ENCODE measurements around the gene SCFD2.
"Not testable (repeated sequence)": the region's sequence is repeated elsewhere in the genome, so short reads cannot be mapped to it uniquely, and the experiment has no call there.

The SCFD2 gene

GRCh38 chr4:52999626-53000025 lies 366.2 kb downstream of the SCFD2 start:
- H3K27ac ChIP-seq (ENCODE audit: low read length), result no peak overlapping the region
- H3K9me3 ChIP-seq (ENCODE audit: control insufficient read depth, low read depth, low read length), result no peaks in the 10 kb centered on the region
- H3K27me3 ChIP-seq (ENCODE audit: control insufficient read depth, insufficient read depth, low read length), result no peaks in the 10 kb centered on the region
- no peak overlapping the region for H3K4me3 ChIP-seq (ENCODE audit: low read length)
- H3K9ac ChIP-seq (ENCODE audit: low read length), result no peak overlapping the region
- no peaks in the 10 kb centered on the region for H3K4me1 ChIP-seq (ENCODE audit: control insufficient read depth, low read depth, low read length)
- no peaks in the 10 kb centered on the region for H3K36me3 ChIP-seq (ENCODE audit: control insufficient read depth, low read depth, low read length)

GRCh38 chr4:52998413-52998812 lies 367.4 kb downstream of the SCFD2 start:
- Histone ChIP-seq H3K4me3 (ENCODE audit: low read length) (no peak overlapping the region), H3K4me1 (ENCODE audit: control insufficient read depth, low read depth, low read length) (no peaks in the 10 kb centered on the region), H3K27ac (ENCODE audit: low read length) (no peak overlapping the region)

GRCh38 chr4:52997132-52997416 lies 368.8 kb downstream of the SCFD2 start:
- Histone ChIP-seq H3K4me1 (ENCODE audit: control insufficient read depth, low read depth, low read length) (no peaks in the 10 kb centered on the region), H3K4me3 (ENCODE audit: low read length) (no peak overlapping the region), H3K27me3 (ENCODE audit: control insufficient read depth, insufficient read depth, low read length) (no peaks in the 10 kb centered on the region), H3K27ac (ENCODE audit: low read length) (no peak overlapping the region), H3K36me3 (ENCODE audit: control insufficient read depth, low read depth, low read length) (no peaks in the 10 kb centered on the region), H3K9ac (ENCODE audit: low read length) (no peak overlapping the region), H3K9me3 (ENCODE audit: control insufficient read depth, low read depth, low read length) (no peaks in the 10 kb centered on the region)

More at GRCh38 chr4:52998413-52998812, 367.4 kb downstream of the SCFD2 start:
- H3K36me3 ChIP-seq (ENCODE audit: control insufficient read depth, low read depth, low read length), result no peaks in the 10 kb centered on the region
- H3K27me3 ChIP-seq (ENCODE audit: control insufficient read depth, insufficient read depth, low read length), result no peaks in the 10 kb centered on the region
- no peak overlapping the region for H3K9ac ChIP-seq (ENCODE audit: low read length)
- H3K9me3 ChIP-seq (ENCODE audit: control insufficient read depth, low read depth, low read length), result no peaks in the 10 kb centered on the region

- Histone ChIP-seq H3K27me3 (ENCODE audit: control insufficient read depth, insufficient read depth, low read length) (no peaks in the 10 kb centered on the region), H3K4me3 (ENCODE audit: low read length) (no peak overlapping the region), H3K27ac (ENCODE audit: low read length) (no peak overlapping the region), H3K36me3 (ENCODE audit: control insufficient read depth, low read depth, low read length) (no peaks in the 10 kb centered on the region), H3K9ac (ENCODE audit: low read length) (no peak overlapping the region), H3K4me1 (ENCODE audit: control insufficient read depth, low read depth, low read length) (no peaks in the 10 kb centered on the region), H3K9me3 (ENCODE audit: control insufficient read depth, low read depth, low read length) (no peaks in the 10 kb centered on the region)
Observed at GRCh38 chr4:52996261-52997131, 369.4 kb downstream of the SCFD2 start.

GRCh38 chr4:52995360-52996030 lies 370.4 kb downstream of the SCFD2 start:
- H3K9me3 ChIP-seq (ENCODE audit: control insufficient read depth, low read depth, low read length), result no peaks in the 10 kb centered on the region
- H3K9ac ChIP-seq (ENCODE audit: low read length), result no peak overlapping the region
- no peaks in the 10 kb centered on the region for H3K27me3 ChIP-seq (ENCODE audit: control insufficient read depth, insufficient read depth, low read length)
- no peak overlapping the region for H3K4me3 ChIP-seq (ENCODE audit: low read length)
- H3K4me1 ChIP-seq (ENCODE audit: control insufficient read depth, low read depth, low read length), result no peaks in the 10 kb centered on the region
- H3K27ac ChIP-seq (ENCODE audit: low read length), result no peak overlapping the region
- H3K36me3 ChIP-seq (ENCODE audit: control insufficient read depth, low read depth, low read length), result no peaks in the 10 kb centered on the region

- Histone ChIP-seq H3K27ac (ENCODE audit: low read length) (no peak overlapping the region), H3K36me3 (ENCODE audit: control insufficient read depth, low read depth, low read length) (no peaks in the 10 kb centered on the region), H3K9ac (ENCODE audit: low read length) (no peak overlapping the region), H3K9me3 (ENCODE audit: control insufficient read depth, low read depth, low read length) (no peaks in the 10 kb centered on the region), H3K27me3 (ENCODE audit: control insufficient read depth, insufficient read depth, low read length) (no peaks in the 10 kb centered on the region), H3K4me1 (ENCODE audit: control insufficient read depth, low read depth, low read length) (no peaks in the 10 kb centered on the region), H3K4me3 (ENCODE audit: low read length) (no peak overlapping the region)
Observed at GRCh38 chr4:52994567-52994966, 371.3 kb downstream of the SCFD2 start.

GRCh38 chr4:52993771-52994170 lies 372.1 kb downstream of the SCFD2 start:
- Histone ChIP-seq H3K27ac (ENCODE audit: low read length) (no peak overlapping the region), H3K27me3 (ENCODE audit: control insufficient read depth, insufficient read depth, low read length) (no peaks in the 10 kb centered on the region), H3K9me3 (ENCODE audit: control insufficient read depth, low read depth, low read length) (no peaks in the 10 kb centered on the region), H3K4me1 (ENCODE audit: control insufficient read depth, low read depth, low read length) (no peaks in the 10 kb centered on the region), H3K36me3 (ENCODE audit: control insufficient read depth, low read depth, low read length) (no peaks in the 10 kb centered on the region), H3K9ac (ENCODE audit: low read length) (no peak overlapping the region), H3K4me3 (ENCODE audit: low read length) (no peak overlapping the region)

GRCh38 chr4:52992551-52992950 lies 373.3 kb downstream of the SCFD2 start:
- H3K4me3 ChIP-seq (ENCODE audit: low read length); H3K4me1 ChIP-seq (ENCODE audit: control insufficient read depth, low read depth, low read length); H3K9ac ChIP-seq (ENCODE audit: low read length); H3K27me3 ChIP-seq (ENCODE audit: control insufficient read depth, insufficient read depth, low read length); H3K36me3 ChIP-seq (ENCODE audit: control insufficient read depth, low read depth, low read length); H3K27ac ChIP-seq (ENCODE audit: low read length); H3K9me3 ChIP-seq (ENCODE audit: control insufficient read depth, low read depth, low read length): not testable (repeated sequence)

GRCh38 chr4:52991472-52991871 lies 374.4 kb downstream of the SCFD2 start:
- H3K27ac ChIP-seq (ENCODE audit: low read length), result no peak overlapping the region
- no peaks in the 10 kb centered on the region for H3K27me3 ChIP-seq (ENCODE audit: control insufficient read depth, insufficient read depth, low read length)
- H3K4me3 ChIP-seq (ENCODE audit: low read length), result no peak overlapping the region
- H3K9ac ChIP-seq (ENCODE audit: low read length), result no peak overlapping the region
- no peaks in the 10 kb centered on the region for H3K9me3 ChIP-seq (ENCODE audit: control insufficient read depth, low read depth, low read length)
- no peaks in the 10 kb centered on the region for H3K36me3 ChIP-seq (ENCODE audit: control insufficient read depth, low read depth, low read length)
- no peaks in the 10 kb centered on the region for H3K4me1 ChIP-seq (ENCODE audit: control insufficient read depth, low read depth, low read length)

- Histone ChIP-seq H3K27ac (ENCODE audit: low read length) (no peak overlapping the region), H3K36me3 (ENCODE audit: control insufficient read depth, low read depth, low read length) (no peaks in the 10 kb centered on the region), H3K9me3 (ENCODE audit: control insufficient read depth, low read depth, low read length) (no peaks in the 10 kb centered on the region), H3K27me3 (ENCODE audit: control insufficient read depth, insufficient read depth, low read length) (no peaks in the 10 kb centered on the region), H3K9ac (ENCODE audit: low read length) (no peak overlapping the region), H3K4me3 (ENCODE audit: low read length) (no peak overlapping the region), H3K4me1 (ENCODE audit: control insufficient read depth, low read depth, low read length) (no peaks in the 10 kb centered on the region)
Observed at GRCh38 chr4:52990706-52991105, 375.2 kb downstream of the SCFD2 start.

GRCh38 chr4:52989865-52990264 lies 376.0 kb downstream of the SCFD2 start:
- Histone ChIP-seq H3K4me1 (ENCODE audit: control insufficient read depth, low read depth, low read length) (no peaks in the 10 kb centered on the region), H3K27me3 (ENCODE audit: control insufficient read depth, insufficient read depth, low read length) (no peaks in the 10 kb centered on the region), H3K4me3 (ENCODE audit: low read length) (no peak overlapping the region), H3K9ac (ENCODE audit: low read length) (no peak overlapping the region), H3K27ac (ENCODE audit: low read length) (no peak overlapping the region), H3K9me3 (ENCODE audit: control insufficient read depth, low read depth, low read length) (no peaks in the 10 kb centered on the region), H3K36me3 (ENCODE audit: control insufficient read depth, low read depth, low read length) (no peaks in the 10 kb centered on the region)
